HepG2 (cell line): ENCODE results near the gene DNLZ. TPM values are rescaled to one million over a fixed set of nuclear protein-coding genes. Genes with fewer than 3 reads are reported as not detected.

Experiments
- CCAR2 ChIP-seq: fragments of 200-400 bp; formaldehyde crosslinking; optimal IDR thresholded peaks from 2 replicates; pipeline ENCODE3; 2018; ENCODE audit warnings: low read depth, mild to moderate bottlenecking, low read length, moderate library complexity
- IRX3 ChIP-seq: sonication (generic); formaldehyde crosslinking; IDR thresholded peaks from 2 replicates; pipeline ENCODE4 v1.8.1; 2023; ENCODE audit warnings: mild to moderate bottlenecking, low read depth, missing genetic modification reagents, borderline replicate concordance
- MAFF ChIP-seq: IDR thresholded peaks from 2 replicates; pipeline ENCODE4 v1.6.1; 2011; ENCODE audit warnings: low read depth, low read length, improper control_type of control experiment
- MAFK ChIP-seq, 2 experiments: IDR thresholded peaks in 1 of 2; conservative IDR thresholded peaks in 1 of 2; 2 replicates each; pipeline ENCODE4 v1.6.1; 2011; ENCODE audit warnings: improper control_type of control experiment in 2 of 2, low read length in 2 of 2
- SALL2 ChIP-seq: sonication (generic); formaldehyde crosslinking; IDR thresholded peaks from 2 replicates; pipeline ENCODE4 v1.8.1; 2023; ENCODE audit warnings: mild to moderate bottlenecking, missing genetic modification reagents, inconsistent platforms
- SCMH1 ChIP-seq: sonication (generic); formaldehyde crosslinking; IDR thresholded peaks from 2 replicates; pipeline ENCODE4 v1.9.0; 2021; ENCODE audit warnings: missing genetic modification reagents, mild to moderate bottlenecking, borderline replicate concordance
- TCF7L2 ChIP-seq: IDR thresholded peaks from 2 replicates; pipeline ENCODE4 v1.6.1; 2011; ENCODE audit warnings: mild to moderate bottlenecking, low read depth, low read length, moderate library complexity
- TRIM24 ChIP-seq: sonication (generic); formaldehyde crosslinking; IDR thresholded peaks from 2 replicates; pipeline ENCODE4 v1.8.0; 2022; ENCODE audit warnings: mild to moderate bottlenecking, missing genetic modification reagents
- ZBTB21 ChIP-seq: sonication (generic); formaldehyde crosslinking; IDR thresholded peaks from 2 replicates; pipeline ENCODE4 v1.4.0; 2020; ENCODE audit warnings: missing genetic modification reagents
- ZKSCAN5 ChIP-seq: sonication (generic); formaldehyde crosslinking; IDR thresholded peaks from 2 replicates; pipeline ENCODE4 v1.5.1; 2020; ENCODE audit warnings: mild to moderate bottlenecking, missing genetic modification reagents
- ZNF33A ChIP-seq: sonication (generic); formaldehyde crosslinking; IDR thresholded peaks from 2 replicates; pipeline ENCODE4 v1.5.1; 2020; ENCODE audit warnings: missing genetic modification reagents, mild to moderate bottlenecking, moderate library complexity, borderline replicate concordance
- ZNF343 ChIP-seq: sonication (generic); formaldehyde crosslinking; IDR thresholded peaks from 2 replicates; pipeline ENCODE4 v1.4.0; 2020; ENCODE audit warnings: mild to moderate bottlenecking, missing genetic modification reagents
- ZNF407 ChIP-seq: sonication (generic); formaldehyde crosslinking; IDR thresholded peaks from one replicate; pipeline ENCODE4 v1.5.1; 2020; ENCODE audit warnings: mild to moderate bottlenecking, missing genetic modification reagents; ENCODE audit errors: not compliant biosample characterization
- ZNF530 ChIP-seq: sonication (generic); formaldehyde crosslinking; IDR thresholded peaks from 2 replicates; pipeline ENCODE4 v1.5.0; 2020; ENCODE audit warnings: low read depth, mild to moderate bottlenecking, missing genetic modification reagents
- ZNF547 ChIP-seq: sonication (generic); formaldehyde crosslinking; IDR thresholded peaks from 2 replicates; pipeline ENCODE4 v1.5.1; 2020; ENCODE audit warnings: mild to moderate bottlenecking, missing genetic modification reagents
- ZNF557 ChIP-seq: sonication (generic); formaldehyde crosslinking; IDR thresholded peaks from 2 replicates; pipeline ENCODE4 v1.4.0; 2020; ENCODE audit warnings: missing genetic modification reagents
- ZNF576 ChIP-seq: sonication (generic); formaldehyde crosslinking; IDR thresholded peaks from 2 replicates; pipeline ENCODE4 v1.4.0; 2020; ENCODE audit warnings: mild to moderate bottlenecking, missing genetic modification reagents
- ZNF83 ChIP-seq: sonication (generic); formaldehyde crosslinking; IDR thresholded peaks from 2 replicates; pipeline ENCODE4 v1.4.0; 2020; ENCODE audit warnings: missing genetic modification reagents, mild to moderate bottlenecking, borderline replicate concordance
- polyA plus RNA-seq, 8 experiments: library from polyadenylated mRNA; depleted of rRNA in 3 of 8; stranded (reverse) in 7 of 8; unstranded in 1 of 8; fragments of >200 nt; fragmentation: Illumina TruSeq in 4 of 8; extraction: Trizol in 4 of 8; gene quantifications; 2 replicates each; pipeline versions ENCODE4 v1.2.1 to v1.2.3, GENCODE V29; 2011 to 2016; ENCODE audit warnings: low read depth in 4 of 8, missing spikeins in 1 of 8, mixed read lengths in 1 of 8; ENCODE audit not compliant: insufficient read depth in 1 of 8
- total RNA-seq, 5 experiments: library from RNA; depleted of rRNA; stranded (reverse); fragments of >200 nt; fragmentation: Illumina TruSeq; extraction: Trizol; gene quantifications; 2 replicates each; pipeline ENCODE4 v1.2.3, GENCODE V29; 2016; ENCODE audit warnings: low read depth in 1 of 5
- TF ChIP-seq, protein P1 (sequence below): sonication (generic); formaldehyde crosslinking; conservative IDR thresholded peaks from 2 replicates; pipeline ENCODE4 v1.8.0; 2022; ENCODE audit warnings: mild to moderate bottlenecking, moderate library complexity, missing genetic modification reagents

DNLZ gene
- total and polyA plus RNA-seq, 2 of the 13 experiments (the other 11 are each of a cell fraction or from before 2014, with no cell fraction given), result 3.4 to 8.0 TPM

- no peak for TF ChIP-seq ZNF407 (CRISPR knock-in tag)
- TF ChIP-seq MAFK (conservative IDR thresholded peaks at IDR 0.05 in 1 of 2, IDR thresholded peaks at IDR 0.05 in 1 of 2; ENCODE audit: low read length in 2 of 2), result no peak
- no peak for TF ChIP-seq CCAR2
- TF ChIP-seq SALL2 (CRISPR knock-in tag), result peak; percentile 82; the same call in 1 of the 2 replicates
- TF ChIP-seq ZBTB21 (CRISPR knock-in tag), result no peak
- TF ChIP-seq ZNF576 (CRISPR knock-in tag), result no peak
- peak; percentile 83 for TF ChIP-seq ZNF547
- no peak for TF ChIP-seq ZNF530 (CRISPR knock-in tag)
- TF ChIP-seq, protein P1, sequence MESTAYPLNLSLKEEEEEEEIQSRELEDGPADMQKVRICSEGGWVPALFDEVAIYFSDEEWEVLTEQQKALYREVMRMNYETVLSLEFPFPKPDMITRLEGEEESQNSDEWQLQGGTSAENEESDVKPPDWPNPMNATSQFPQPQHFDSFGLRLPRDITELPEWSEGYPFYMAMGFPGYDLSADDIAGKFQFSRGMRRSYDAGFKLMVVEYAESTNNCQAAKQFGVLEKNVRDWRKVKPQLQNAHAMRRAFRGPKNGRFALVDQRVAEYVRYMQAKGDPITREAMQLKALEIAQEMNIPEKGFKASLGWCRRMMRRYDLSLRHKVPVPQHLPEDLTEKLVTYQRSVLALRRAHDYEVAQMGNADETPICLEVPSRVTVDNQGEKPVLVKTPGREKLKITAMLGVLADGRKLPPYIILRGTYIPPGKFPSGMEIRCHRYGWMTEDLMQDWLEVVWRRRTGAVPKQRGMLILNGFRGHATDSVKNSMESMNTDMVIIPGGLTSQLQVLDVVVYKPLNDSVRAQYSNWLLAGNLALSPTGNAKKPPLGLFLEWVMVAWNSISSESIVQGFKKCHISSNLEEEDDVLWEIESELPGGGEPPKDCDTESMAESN (CRISPR knock-in tag), result peak; percentile 83
- TF ChIP-seq ZNF343 (CRISPR knock-in tag), result peak; percentile 94
- TF ChIP-seq ZNF83 (CRISPR knock-in tag), result no peak
- no peak for TF ChIP-seq TCF7L2
- no peak for TF ChIP-seq SCMH1 (CRISPR knock-in tag)
- no peak for TF ChIP-seq ZNF33A
- TF ChIP-seq IRX3, result peak; percentile 97; the same call in 1 of the 2 replicates
- no peak for TF ChIP-seq ZKSCAN5 (CRISPR knock-in tag)
- TF ChIP-seq ZNF557 (CRISPR knock-in tag), result peak; percentile 28; the same call in 1 of the 2 replicates
- TF ChIP-seq TRIM24 (CRISPR knock-in tag), result no peak
- no peak for TF ChIP-seq MAFF
Observed at GRCh38 chr9:136363106-136363948, at the start of gene DNLZ (continued).
